GM13977 (cell line): ENCODE results near the gene DNAJB11.

Source experiments
- DNase-seq: peaks from one replicate; pipeline ENCODE4 v3.0.0; 2012; ENCODE audit warnings: low spot score
- CTCF ChIP-seq: IDR thresholded peaks from 2 replicates; pipeline ENCODE4 v1.5.1; 2012; ENCODE audit warnings: mild to moderate bottlenecking, control low read depth; ENCODE audit not compliant: insufficient read depth; ENCODE audit errors: extremely low read depth, missing control alignments
- in situ Hi-C: fragments of 300-500 bp; cut with MboI; formaldehyde crosslinking; loops from one replicate; pipeline ENCODE4 v1.12.0; 2022; ENCODE audit warnings: low sequenced_read_pairs, low pct_unique_long_range_greater_than_20kb, mixed read lengths, inconsistent platforms; ENCODE audit not compliant: unreplicated experiment

DNAJB11 gene

GRCh38 chr3:186593862-186594261 lies 23.3 kb downstream of the DNAJB11 start:
- DNase-seq = no peak
- in situ Hi-C loops = no loop called here
- no peak for TF ChIP-seq CTCF

- TF ChIP-seq CTCF = no peak
- in situ Hi-C loops = no loop called here
Observed at GRCh38 chr3:186594591-186595113, 24.1 kb downstream of the DNAJB11 start.

GRCh38 chr3:186596568-186597287 lies 26.2 kb downstream of the DNAJB11 start:
- no peak for DNase-seq
- in situ Hi-C loops = no loop called here

More at GRCh38 chr3:186594591-186595113, 24.1 kb downstream of the DNAJB11 start:
- DNase-seq = no peak

GRCh38 chr3:186598108-186598784 lies 27.7 kb downstream of the DNAJB11 start:
- no peak for TF ChIP-seq CTCF
- in situ Hi-C loops = no loop called here

More at GRCh38 chr3:186596568-186597287, 26.2 kb downstream of the DNAJB11 start:
- TF ChIP-seq CTCF = no peak

GRCh38 chr3:186598794-186599141 lies 28.2 kb downstream of the DNAJB11 start:
- DNase-seq = no peak
- no peak for TF ChIP-seq CTCF
- in situ Hi-C loops = no loop called here

More at GRCh38 chr3:186598108-186598784, 27.7 kb downstream of the DNAJB11 start:
- DNase-seq = no peak

- in situ Hi-C loops = no loop called here
- TF ChIP-seq CTCF = no peak
- DNase-seq = no peak
Observed at GRCh38 chr3:186599142-186599784, 28.7 kb downstream of the DNAJB11 start.
